A549 (cell line): ENCODE data around the gene PCSK5. TPM values are rescaled to one million over a fixed set of nuclear protein-coding genes. Genes with fewer than 3 reads are reported as not detected.

Source experiments
- ATAC-seq, 2 experiments: fragments of 200-7000 bp in 1 of 2; fragments of >200 bp in 1 of 2; cut with Nextera tagmentation in 1 of 2; cut with Tn5 transposase in 1 of 2; 3 replicates each; pipeline versions ENCODE4 v1.8.0 to v1.9.1; 2018 to 2020; ENCODE audit warnings: mild to moderate bottlenecking in 1 of 2, moderate library complexity in 1 of 2
- CTCF ChIA-PET: fragments of 300-600 bp; sonication (Branson Sonifier 250); formaldehyde crosslinking; extraction: SDS; loops from one replicate; lab custom pipeline; 2021; ENCODE audit warnings: antibody characterized with exemption, inconsistent platforms; lab: Yijun Ruan, JAX
- POLR2A ChIA-PET: fragments of 350-600 bp; formaldehyde crosslinking; extraction: SDS; loops from one replicate; lab custom pipeline; 2021; ENCODE audit warnings: antibody characterized with exemption, inconsistent platforms; lab: Yijun Ruan, JAX
- DNase-seq, 2 experiments: peaks; one replicate each; pipeline versions ENCODE4 v3.0.0 to v3.0.0-alpha.2; 2011 to 2016; ENCODE audit warnings: low read depth in 1 of 2, low spot score in 1 of 2
- FAIRE-seq: peaks from 2 replicates; lab custom pipeline; 2011; peaks lifted over from hg19 to GRCh38; lab: Jason Lieb, UNC
- H3K27ac ChIP-seq, 2 experiments: fragments of >200 bp; sonication (Bioruptor Twin); formaldehyde crosslinking; 3 replicates each; pipeline ENCODE4 v1.5.1; 2016 to 2017
- H3K4me1 ChIP-seq: fragments of >200 bp; sonication (Bioruptor Twin); formaldehyde crosslinking; 3 replicates; pipeline ENCODE4 v1.6.1; 2016
- H3K4me2 ChIP-seq: fragments of >200 bp; sonication (Bioruptor Twin); formaldehyde crosslinking; 3 replicates; pipeline ENCODE4 v1.6.1; 2016
- H3K4me3 ChIP-seq: fragments of >200 bp; sonication (Bioruptor Twin); formaldehyde crosslinking; 3 replicates; pipeline ENCODE4 v1.5.1; 2016
- H3K9me3 ChIP-seq: fragments of >200 bp; sonication (Bioruptor Twin); formaldehyde crosslinking; 3 replicates; pipeline ENCODE4 v1.6.1; 2016
- ATOH8 ChIP-seq: fragments of 250-450 bp; sonication (Bioruptor Pico); IDR thresholded peaks from 2 replicates; pipeline ENCODE4 v1.5.0; 2020; ENCODE audit warnings: low read depth, mild to moderate bottlenecking, moderate library complexity
- CEBPB ChIP-seq, 2 experiments: fragments of >200 bp in 1 of 2; sonication (Bioruptor Twin) in 1 of 2; formaldehyde crosslinking in 1 of 2; IDR thresholded peaks; 2 replicates each; pipeline ENCODE4 v1.6.1; 2012 to 2016
- EHF ChIP-seq: fragments of 250-450 bp; sonication (Bioruptor Pico); IDR thresholded peaks from 2 replicates; pipeline ENCODE4 v1.5.0; 2020; ENCODE audit warnings: mild to moderate bottlenecking
- EHMT2 ChIP-seq: fragments of 200-600 bp; sonication (generic); IDR thresholded peaks from 2 replicates; pipeline ENCODE4 v1.6.1; 2016; ENCODE audit warnings: antibody characterized with exemption, low read depth, mild to moderate bottlenecking, moderate library complexity
- FOXS1 ChIP-seq: fragments of 250-450 bp; sonication (Bioruptor Pico); IDR thresholded peaks from 2 replicates; pipeline ENCODE4 v1.5.0; 2020; ENCODE audit warnings: mild to moderate bottlenecking, moderate library complexity
- HMGXB4 ChIP-seq: fragments of 250-450 bp; sonication (Bioruptor Pico); IDR thresholded peaks from 2 replicates; pipeline ENCODE4 v1.5.0; 2021; ENCODE audit warnings: mild to moderate bottlenecking, moderate library complexity, borderline replicate concordance
- HOXA7 ChIP-seq: fragments of 250-450 bp; sonication (Bioruptor Pico); IDR thresholded peaks from 2 replicates; pipeline ENCODE4 v1.5.0; 2020; ENCODE audit warnings: mild to moderate bottlenecking, moderate library complexity
- HOXB13 ChIP-seq: fragments of 250-450 bp; sonication (Bioruptor Pico); IDR thresholded peaks from 2 replicates; pipeline ENCODE4 v1.5.0; 2020; ENCODE audit warnings: low read depth, mild to moderate bottlenecking, moderate library complexity
- JUNB ChIP-seq: fragments of >200 bp; sonication (Bioruptor Twin); formaldehyde crosslinking; IDR thresholded peaks from 2 replicates; pipeline ENCODE4 v1.6.1; 2016
- NPAS2 ChIP-seq: fragments of 250-450 bp; sonication (Bioruptor Pico); IDR thresholded peaks from 2 replicates; pipeline ENCODE4 v1.8.0; 2022; ENCODE audit warnings: mild to moderate bottlenecking, moderate library complexity, borderline replicate concordance
- NR3C1 ChIP-seq: fragments of >200 bp; sonication (Bioruptor Twin); formaldehyde crosslinking; IDR thresholded peaks from 3 replicates; pipeline ENCODE4 v1.6.1; 2017
- PHF8 ChIP-seq: fragments of 200-600 bp; sonication (generic); IDR thresholded peaks from 2 replicates; pipeline ENCODE4 v1.6.1; 2016; ENCODE audit warnings: low read depth, mild to moderate bottlenecking, antibody characterized with exemption, moderate library complexity, borderline replicate concordance
- POLR2AphosphoS2 ChIP-seq: conservative IDR thresholded peaks from 2 replicates; pipeline ENCODE4 v1.6.1; 2012; ENCODE audit warnings: low read length, improper control_type of control experiment, inconsistent platforms
- RARB ChIP-seq: fragments of 250-450 bp; sonication (Bioruptor Pico); IDR thresholded peaks from 2 replicates; pipeline ENCODE4 v1.8.0; 2021; ENCODE audit warnings: mild to moderate bottlenecking, moderate library complexity
- RCOR1 ChIP-seq: fragments of 150-350 bp; IDR thresholded peaks from 2 replicates; pipeline ENCODE4 v1.6.1; 2014; ENCODE audit warnings: antibody characterized with exemption, low read length, low read depth
- REST ChIP-seq: fragments of 200-600 bp; sonication (generic); IDR thresholded peaks from 2 replicates; pipeline ENCODE4 v1.6.1; 2016; ENCODE audit warnings: antibody characterized with exemption, mild to moderate bottlenecking, moderate library complexity
- RNF2 ChIP-seq: fragments of 200-600 bp; sonication (generic); IDR thresholded peaks from 2 replicates; pipeline ENCODE4 v1.6.1; 2016; ENCODE audit warnings: low read depth, mild to moderate bottlenecking, antibody characterized with exemption, moderate library complexity, borderline replicate concordance
- TFCP2L1 ChIP-seq: fragments of 250-450 bp; sonication (Bioruptor Pico); IDR thresholded peaks from 2 replicates; pipeline ENCODE4 v1.5.0; 2021; ENCODE audit warnings: mild to moderate bottlenecking
- TP53 ChIP-seq: fragments of 250-450 bp; sonication (Bioruptor Pico); IDR thresholded peaks from 2 replicates; pipeline ENCODE4 v1.5.0; 2021; ENCODE audit warnings: mild to moderate bottlenecking, moderate library complexity
- ZFP36 ChIP-seq: fragments of 450-650 bp; IDR thresholded peaks from 2 replicates; pipeline ENCODE4 v1.6.1; 2014; ENCODE audit warnings: borderline replicate concordance; ENCODE audit not compliant: partially characterized antibody
- WGBS: methylation state at CpG from one replicate; pipeline ENCODE4 v1.1.6; 2017; ENCODE audit errors: missing lambda C conversion rate; 5-methylcytosine and 5-hydroxymethylcytosine counted together
- polyA plus RNA-seq, 4 experiments: library from polyadenylated mRNA; depleted of rRNA in 3 of 4; stranded (reverse); fragments of >200 nt; fragmentation: RNase III in 1 of 4; extraction: RNeasy Plus Mini Kit Qiagen cat#74134 plus additional on column Dnase treatment in 1 of 4; gene quantifications; 2 replicates in 3 of 4; 3 replicates in 1 of 4; pipeline ENCODE4 v1.2.3, GENCODE V29; 2011 to 2017

Gene PCSK5
- polyA plus RNA-seq, 2 of the 4 experiments (the other 2 are of a cell fraction): 1.3 to 6.7 TPM

GRCh38 chr9:76342858-76343257, 452.4 kb downstream of the PCSK5 start:
- H3K4me2 ChIP-seq: no peak overlapping the region
- H3K9me3 ChIP-seq: 0 out of 3 replicates have a peak, but pooled peaks cover 5% of the 10 kb centered on the region
- TF ChIP-seq EHF (no peak), CEBPB (IDR thresholded peaks at IDR 0.05) (no peak)
- 80% methylated on average over 2 of the region's 2 CpGs for WGBS
- CTCF ChIA-PET: interaction anchor here (1.9 kb wide), 1 partner anchor 12 kb away, joined by 4 read pairs; no protein-coding TSS in a partner anchor
- POLR2A ChIA-PET: no interaction called here
- ATAC-seq: no peak
- DNase-seq: no peak
- H3K27ac ChIP-seq: no peak overlapping the region
- FAIRE-seq: no peak
- H3K4me1 ChIP-seq: no peaks in the 10 kb centered on the region
- H3K4me3 ChIP-seq: no peak overlapping the region

- DNase-seq (no peak), FAIRE-seq (no peak), ATAC-seq (no peak)
- ChIA-PET CTCF (no interaction called here), POLR2A (no interaction called here)
- H3K4me1 ChIP-seq: no peaks in the 10 kb centered on the region
- no peak overlapping the region for H3K27ac ChIP-seq
- H3K4me2 ChIP-seq: no peak overlapping the region
- 19% methylated on average over 1 of the region's 1 CpG for WGBS
- TF ChIP-seq EHF (no peak), RCOR1 (no peak), JUNB (no peak), CEBPB (IDR thresholded peaks at IDR 0.05) (no peak), RNF2 (no peak), ZFP36 (no peak), EHMT2 (no peak), NPAS2 (no peak), RARB (CRISPR knock-in tag) (no peak), FOXS1 (no peak), TFCP2L1 (CRISPR knock-in tag) (no peak), POLR2AphosphoS2 (no peak), ATOH8 (CRISPR knock-in tag) (no peak), HOXB13 (CRISPR knock-in tag) (no peak), HOXA7 (no peak), HMGXB4 (CRISPR knock-in tag) (no peak), PHF8 (no peak), TP53 (CRISPR knock-in tag) (no peak), NR3C1 (no peak), REST (no peak)
- H3K4me3 ChIP-seq: no peak overlapping the region
- no peaks in the 10 kb centered on the region for H3K9me3 ChIP-seq
These were observed 459.4 kb downstream of the PCSK5 start for GRCh38 chr9:76349865-76350264.
